Epithelial cell of proximal tubule (primary cell): ENCODE results near the gene TMEM141. TPM values are rescaled to one million over a fixed set of nuclear protein-coding genes. Genes with fewer than 3 reads are reported as not detected.

Experiments used
- DNase-seq: peaks from one replicate; pipeline ENCODE4 v3.0.0-alpha.2; 2011; ENCODE audit warnings: low read depth
- H3K4me3 ChIP-seq: 2 replicates; pipeline ENCODE4 v1.5.1; 2011; ENCODE audit warnings: low read depth, mild to moderate bottlenecking, low read length
- CTCF ChIP-seq: conservative IDR thresholded peaks from 2 replicates; pipeline ENCODE4 v1.5.1; 2012; ENCODE audit warnings: low read depth, mild to moderate bottlenecking, low read length
- total RNA-seq: library from RNA; depleted of rRNA; stranded (reverse); fragments of >200 nt; gene quantifications from 2 replicates; pipeline ENCODE4 v1.2.3, GENCODE V29; 2015

TMEM141 gene
- total RNA-seq, 1 donor from 2014 or later: 108 TPM

- DNase-seq: no peak
- TF ChIP-seq CTCF: no peak
- H3K4me3 ChIP-seq: no peak overlapping the region
Measured at GRCh38 chr9:136756836-136757235, 34.3 kb upstream of the TMEM141 start.

DNA sequence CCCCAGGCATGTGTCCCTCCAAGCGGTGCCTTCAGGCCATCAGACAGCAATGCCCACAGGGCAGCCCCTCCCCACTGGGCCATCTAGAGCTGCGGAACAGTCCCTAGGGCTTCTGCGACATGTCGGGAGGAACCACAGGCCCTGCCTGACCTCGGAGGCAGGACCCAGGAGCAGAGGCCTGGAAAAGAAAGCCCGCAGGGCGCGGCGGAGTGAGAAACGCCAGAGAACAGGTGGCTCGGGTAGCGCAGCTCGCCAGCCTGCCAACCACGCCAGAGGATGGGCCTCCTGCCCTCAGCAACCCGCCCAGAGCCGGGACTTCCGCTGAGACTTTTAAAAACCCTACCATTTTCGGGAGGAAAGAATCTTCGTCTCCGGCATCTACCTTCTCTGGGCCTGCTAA, 33.8 kb upstream of the TMEM141 start:
- no peak for DNase-seq
- no peak for TF ChIP-seq CTCF
- no peak overlapping the region for H3K4me3 ChIP-seq

GRCh38 chr9:136757751-136758140, 33.4 kb upstream of the TMEM141 start:
- no peak overlapping the region for H3K4me3 ChIP-seq
- DNase-seq: no peak
- TF ChIP-seq CTCF: no peak

- no peak overlapping the region for H3K4me3 ChIP-seq
- no peak for TF ChIP-seq CTCF
- DNase-seq: no peak
Measured at GRCh38 chr9:136759001-136759400, 32.1 kb upstream of the TMEM141 start.

- TF ChIP-seq CTCF: no peak
- no peak overlapping the region for H3K4me3 ChIP-seq
- DNase-seq: no peak
Measured at GRCh38 chr9:136759436-136760325, 31.5 kb upstream of the TMEM141 start.

DNA sequence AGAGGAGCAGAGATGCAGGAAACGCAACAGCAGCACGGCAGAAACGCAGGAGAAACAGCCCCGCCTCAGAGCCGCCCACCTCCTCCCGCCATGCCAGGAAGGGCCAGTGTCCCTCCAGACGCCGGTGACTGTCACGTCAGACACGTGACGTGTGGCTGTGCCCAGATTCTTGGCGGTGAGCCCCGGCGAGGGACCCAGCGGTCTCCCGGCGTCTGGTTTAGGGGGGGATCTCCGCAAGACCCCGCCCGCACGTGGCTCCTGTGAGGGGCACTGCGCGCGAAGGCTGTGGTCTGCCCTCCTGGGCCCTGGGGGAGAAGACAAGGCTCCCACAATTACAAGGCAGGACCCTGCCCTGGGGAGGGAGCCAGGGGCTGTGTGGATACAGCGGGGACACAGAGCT, 30.7 kb upstream of the TMEM141 start:
- DNase-seq: no peak
- no peak for TF ChIP-seq CTCF
- no peak overlapping the region for H3K4me3 ChIP-seq
